Islet of Langerhans (tissue), 1 donor: Measurements from ENCODE around the gene GH1.

ENCODE experiments used
- FAIRE-seq: peaks from one replicate; lab custom pipeline; 2011; peaks lifted over from hg19 to GRCh38; lab: Jason Lieb, UNC

The GH1 gene

GRCh38 chr17:63944736-63945499 is 26.3 kb upstream of the GH1 start:
- no peak for FAIRE-seq

DNA sequence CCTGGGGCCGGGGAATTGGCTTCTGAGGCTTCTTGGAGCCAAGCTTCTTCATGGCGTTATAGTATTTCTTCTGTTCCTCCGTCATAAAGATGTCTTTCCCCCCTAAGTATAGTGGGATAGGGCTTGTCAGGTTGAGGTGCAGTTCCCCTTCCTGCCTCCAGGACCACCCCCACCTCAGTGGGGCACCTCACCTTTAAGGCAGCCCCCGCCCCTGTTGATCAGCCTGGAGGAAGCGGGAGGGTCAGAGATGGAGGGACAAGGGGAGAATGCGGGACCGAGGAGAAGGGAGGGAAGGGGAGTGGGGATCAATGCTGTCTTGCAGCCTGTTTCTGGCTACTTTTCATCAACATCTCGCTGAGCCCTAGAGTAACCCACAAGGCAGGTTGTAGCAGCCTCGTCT is 25.1 kb upstream of the GH1 start:
- FAIRE-seq = no peak

DNA sequence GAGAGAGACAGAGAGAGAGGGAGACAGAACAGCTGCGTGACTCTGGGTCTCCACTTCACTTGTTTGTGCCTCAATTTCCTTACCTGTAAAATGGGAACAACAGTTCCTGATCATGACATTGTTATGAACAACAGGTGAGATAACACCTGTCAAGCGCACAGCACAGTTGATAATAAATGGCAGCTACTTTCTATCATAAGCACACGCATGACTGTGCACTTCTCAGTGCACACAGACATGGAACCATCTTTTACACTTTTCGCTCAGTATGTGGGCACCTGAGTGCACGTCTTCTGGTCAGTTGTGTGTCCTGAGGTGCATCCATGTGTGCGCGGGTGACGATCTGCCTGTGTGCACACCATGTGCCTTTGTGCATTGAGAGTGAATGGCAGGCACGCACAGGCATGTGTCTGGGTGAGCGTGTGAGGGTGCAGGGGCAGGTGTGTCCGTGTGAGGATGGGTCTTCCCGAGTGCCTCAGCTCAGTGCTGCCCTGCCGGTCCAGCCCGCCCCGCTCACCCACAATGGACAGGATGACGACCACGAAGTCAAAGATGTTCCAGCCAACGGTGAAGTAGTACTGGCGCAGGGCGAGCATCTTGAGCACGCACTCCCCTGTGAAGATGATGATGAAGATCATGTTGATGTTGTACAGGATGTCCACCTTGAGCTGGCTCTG is 23.8 kb upstream of the GH1 start:
- FAIRE-seq = no peak

DNA sequence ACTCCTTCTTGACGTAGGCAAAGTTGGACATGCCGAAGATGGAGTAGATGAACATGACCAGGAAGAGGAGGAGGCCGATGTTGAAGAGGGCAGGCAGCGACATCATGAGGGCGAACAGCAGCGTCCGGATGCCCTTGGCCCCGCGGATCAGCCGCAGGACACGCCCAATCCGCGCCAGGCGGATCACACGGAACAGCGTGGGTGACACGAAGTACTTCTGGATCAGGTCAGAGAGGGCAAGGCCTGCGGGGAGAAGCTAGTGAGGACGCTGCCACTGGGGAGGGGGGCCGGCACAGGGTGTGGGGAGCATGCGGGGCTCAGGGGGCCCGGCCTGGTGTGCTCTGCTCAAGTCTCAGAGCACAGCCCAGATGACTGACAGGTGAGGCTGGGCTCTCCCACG is 23.1 kb upstream of the GH1 start:
- no peak for FAIRE-seq

GRCh38 chr17:63941162-63941561 is 22.5 kb upstream of the GH1 start:
- FAIRE-seq = no peak

- no peak for FAIRE-seq
These were observed 21.9 kb upstream of the GH1 start for GRCh38 chr17:63940584-63940983.

- no peak for FAIRE-seq
These were observed 21.2 kb upstream of the GH1 start for GRCh38 chr17:63939884-63940283.

GRCh38 chr17:63939401-63939800 is 20.8 kb upstream of the GH1 start:
- FAIRE-seq = no peak

DNA sequence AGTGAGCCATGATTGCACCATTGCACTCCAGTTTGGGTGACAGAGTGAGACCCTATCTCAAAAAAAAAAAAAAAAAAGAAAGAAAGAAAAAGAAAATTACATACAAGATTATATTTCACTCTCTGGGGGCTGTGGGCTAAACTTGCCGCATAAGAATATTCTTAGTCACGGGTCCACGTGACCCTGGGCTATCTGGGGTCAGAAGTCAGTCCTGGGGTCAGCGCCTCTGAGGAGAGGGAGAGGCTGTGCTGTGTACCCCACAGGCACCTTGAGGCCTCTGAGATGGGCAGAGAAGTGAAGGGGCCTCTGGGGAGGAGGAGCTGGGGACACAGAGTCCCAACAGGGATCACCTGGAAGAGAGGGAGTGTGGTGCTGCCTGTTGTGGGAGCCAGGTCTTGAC is 19.3 kb upstream of the GH1 start:
- no peak for FAIRE-seq

- no peak for FAIRE-seq
These were observed 18.7 kb upstream of the GH1 start for GRCh38 chr17:63937319-63937718.

GRCh38 chr17:63934183-63935112 is 15.8 kb upstream of the GH1 start:
- no peak for FAIRE-seq

- no peak for FAIRE-seq
These were observed 15.0 kb upstream of the GH1 start for GRCh38 chr17:63933598-63933997.

DNA sequence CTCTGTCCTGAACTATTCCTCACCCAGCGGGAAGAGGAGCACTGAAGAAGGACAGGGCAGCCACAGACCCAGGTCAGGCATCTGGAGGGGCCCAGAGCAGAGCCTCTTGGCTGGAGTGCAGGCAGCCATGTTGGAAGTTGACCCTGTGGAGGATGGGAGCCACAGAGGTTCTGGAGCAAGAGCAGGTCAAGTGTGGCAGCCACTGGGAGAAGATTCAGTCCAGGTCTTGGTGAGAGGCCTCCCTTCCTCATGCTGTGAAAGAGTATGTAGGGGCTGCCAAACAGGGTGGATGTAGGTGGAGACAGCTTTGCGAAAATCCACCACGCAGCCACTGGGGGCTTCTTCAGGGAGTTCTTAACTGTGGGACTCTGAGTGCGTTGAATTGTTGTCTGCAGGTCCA is 14.1 kb upstream of the GH1 start:
- FAIRE-seq = no peak

GRCh38 chr17:63931981-63932561 is 13.4 kb upstream of the GH1 start, which contains the start of gene CD79B:
TSS of gene CD79B (minus strand) at chr17:63932331. CDS start at chr17:63932261, 70 bp downstream.
- FAIRE-seq = no peak

DNA sequence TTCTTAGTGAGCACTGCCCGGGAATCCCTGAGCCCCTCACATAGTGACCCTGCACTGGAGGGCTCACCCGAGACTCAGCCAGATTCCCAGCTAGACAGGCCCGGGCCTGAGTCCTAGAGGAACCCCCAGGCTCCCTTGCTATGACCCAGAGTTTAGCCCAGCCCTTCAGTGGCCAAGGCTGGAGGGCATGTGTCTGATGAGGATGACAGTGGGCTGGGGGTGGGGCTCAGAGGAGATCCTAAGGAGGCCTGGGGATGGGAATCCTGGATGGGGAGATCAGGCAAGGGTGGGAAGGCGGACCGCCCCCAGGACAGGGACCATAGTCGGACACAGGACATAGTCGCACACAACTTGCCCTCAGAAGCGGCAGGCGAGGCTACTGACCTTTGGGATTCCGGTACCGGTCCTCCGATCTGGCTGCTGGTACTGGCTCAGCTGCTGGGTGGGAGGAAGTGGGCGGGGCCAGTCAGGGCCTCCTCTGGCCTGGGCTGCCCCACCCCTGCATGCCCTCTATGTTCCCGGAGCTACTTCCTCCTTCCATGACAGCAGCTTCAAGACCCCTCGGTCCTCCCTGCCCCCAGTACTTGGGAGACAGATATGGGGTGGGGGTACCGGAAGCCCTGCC is 12.4 kb upstream of the GH1 start:
- FAIRE-seq = no peak

GRCh38 chr17:63929860-63930766 is 11.5 kb upstream of the GH1 start:
- no peak for FAIRE-seq

DNA sequence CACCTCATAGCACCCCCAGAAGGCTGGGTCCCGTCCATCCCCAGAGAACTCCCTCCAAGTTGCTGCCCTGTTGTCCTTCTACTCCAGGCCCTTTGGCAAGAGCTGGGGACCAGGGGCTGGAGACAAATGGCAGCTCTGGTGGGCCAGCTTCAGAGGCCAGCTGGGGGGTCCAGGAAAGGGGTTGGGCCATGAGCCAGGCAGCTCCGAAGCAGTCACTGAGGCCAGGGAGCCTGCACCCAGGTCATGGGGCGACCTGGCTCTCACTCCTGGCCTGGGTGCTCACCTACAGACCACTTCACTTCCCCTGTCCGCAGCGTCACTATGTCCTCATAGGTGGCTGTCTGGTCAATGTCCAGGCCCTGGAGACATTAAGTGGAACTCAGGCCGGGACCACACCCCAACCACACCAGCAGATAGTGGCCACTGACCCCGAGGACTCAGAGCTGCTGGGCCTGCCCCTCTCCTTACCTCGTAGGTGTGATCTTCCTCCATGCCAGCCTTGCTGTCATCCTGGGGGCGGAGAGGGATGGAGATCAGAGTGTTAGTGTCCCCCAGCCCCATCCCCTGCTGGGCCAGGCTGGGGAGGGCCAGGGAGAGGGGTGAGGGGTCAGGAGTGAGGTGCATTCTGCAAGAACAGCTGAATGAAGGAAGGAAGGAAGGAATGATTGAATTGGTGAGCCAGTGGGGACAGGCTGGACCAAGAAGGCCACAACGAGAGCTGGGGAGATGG is 10.5 kb upstream of the GH1 start:
- FAIRE-seq = no peak

DNA sequence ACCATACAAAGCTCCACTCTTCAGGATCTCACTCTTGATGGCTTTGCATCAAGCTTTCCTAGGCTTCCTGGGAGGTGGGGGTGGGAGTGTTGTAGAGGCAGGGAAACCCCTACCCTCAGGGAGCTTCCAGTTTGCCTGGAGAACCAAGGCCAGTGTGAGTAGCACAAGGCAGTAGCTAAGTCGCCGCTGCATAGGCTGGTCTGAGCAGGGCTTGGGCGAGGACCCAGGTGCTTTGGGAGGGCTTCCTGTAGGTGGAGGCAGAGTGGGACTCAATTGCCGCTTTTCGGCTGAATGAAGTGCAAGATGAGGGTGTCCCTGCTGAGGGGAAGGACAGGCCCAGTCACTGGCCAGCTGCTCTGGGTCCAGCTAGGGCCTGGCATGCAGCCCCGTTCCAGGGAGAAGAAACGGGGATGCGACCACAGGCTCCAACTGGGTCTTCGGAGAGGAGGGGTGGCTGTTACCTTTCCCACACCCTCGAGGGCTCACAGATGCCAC is 9.6 kb upstream of the GH1 start:
- no peak for FAIRE-seq

GRCh38 chr17:63927464-63928171 is 9.0 kb upstream of the GH1 start:
- FAIRE-seq = no peak
